Stimulated activated CD8-positive, alpha-beta memory T cell treated with anti-CD3 and anti-CD28 coated beads, Interleukin-15, amount 100 ng/mL, for 48 hours (primary cell): ENCODE measurements around the gene SPATA31E1.

Source experiments
- DNase-seq, 2 donors: peaks; one replicate each; pipeline ENCODE4 v3.0.0-alpha.2; 2020; ENCODE audit warnings: low read depth in 2 of 2

Gene SPATA31E1

GRCh38 chr9:87863882-87864465 is 18.7 kb upstream of the SPATA31E1 start:
- DNase-seq, result no peak

GRCh38 chr9:87864915-87865314 is 17.8 kb upstream of the SPATA31E1 start:
- no peak for DNase-seq

- DNase-seq, result no peak
Measured at GRCh38 chr9:87865626-87866025, 17.1 kb upstream of the SPATA31E1 start.

GRCh38 chr9:87867391-87867790 is 15.3 kb upstream of the SPATA31E1 start:
- no peak for DNase-seq

- DNase-seq, result no peak
Measured at GRCh38 chr9:87868175-87868574, 14.5 kb upstream of the SPATA31E1 start.

- DNase-seq, result no peak
Measured at GRCh38 chr9:87868635-87869034, 14.0 kb upstream of the SPATA31E1 start.

- no peak for DNase-seq
Measured at GRCh38 chr9:87869082-87869481, 13.6 kb upstream of the SPATA31E1 start.

GRCh38 chr9:87871425-87872078 is 11.1 kb upstream of the SPATA31E1 start:
- no peak for DNase-seq

GRCh38 chr9:87872079-87872624 is 10.5 kb upstream of the SPATA31E1 start:
- no peak for DNase-seq

- no peak for DNase-seq
Measured at GRCh38 chr9:87873607-87874303, 8.9 kb upstream of the SPATA31E1 start.

- DNase-seq, result no peak
Measured at GRCh38 chr9:87874304-87874623, 8.4 kb upstream of the SPATA31E1 start.

- DNase-seq, result no peak
Measured at GRCh38 chr9:87875060-87875459, 7.6 kb upstream of the SPATA31E1 start.

- no peak for DNase-seq
Measured at GRCh38 chr9:87875831-87876545, 6.7 kb upstream of the SPATA31E1 start.

GRCh38 chr9:87876708-87877107 is 6.0 kb upstream of the SPATA31E1 start:
- DNase-seq, result no peak

- no peak for DNase-seq
Measured at GRCh38 chr9:87878989-87879511, 3.6 kb upstream of the SPATA31E1 start.

- no peak for DNase-seq
Measured at GRCh38 chr9:87880116-87880515, 2.6 kb upstream of the SPATA31E1 start.

GRCh38 chr9:87880683-87881082 is 2.0 kb upstream of the SPATA31E1 start:
- DNase-seq, result no peak

- DNase-seq, result no peak
Measured at GRCh38 chr9:87883274-87883673, 597 bp downstream of the SPATA31E1 start.

- no peak for DNase-seq
Measured at GRCh38 chr9:87883990-87884389, 1.3 kb downstream of the SPATA31E1 start.

GRCh38 chr9:87884578-87885459 is 2.1 kb downstream of the SPATA31E1 start:
- DNase-seq, result no peak
